AG09319 (cell line): ENCODE results near the gene ITM2C.

Experiments
- DNase-seq: peaks from one replicate; pipeline ENCODE4 v3.0.0-alpha.2; 2010; ENCODE audit warnings: low read depth; ENCODE audit errors: extremely low read depth
- CTCF ChIP-seq: IDR thresholded peaks from 2 replicates; pipeline ENCODE4 v1.5.1; 2011; ENCODE audit warnings: low read depth, mild to moderate bottlenecking, inconsistent platforms, low read length, moderate library complexity

ITM2C gene

GRCh38 chr2:230823264-230823964 lies 41.3 kb upstream of the ITM2C start:
- DNase-seq = no peak
- TF ChIP-seq CTCF = no peak

GRCh38 chr2:230824406-230824978 lies 40.2 kb upstream of the ITM2C start:
- peak; percentile 69 for TF ChIP-seq CTCF
- peak; percentile 58 for DNase-seq

GRCh38 chr2:230825354-230825753 lies 39.4 kb upstream of the ITM2C start:
- DNase-seq = no peak
- no peak for TF ChIP-seq CTCF

- no peak for DNase-seq
- no peak for TF ChIP-seq CTCF
Observed at GRCh38 chr2:230827774-230828271, 36.9 kb upstream of the ITM2C start.

GRCh38 chr2:230828272-230828961 lies 36.3 kb upstream of the ITM2C start:
- no peak for DNase-seq
- no peak for TF ChIP-seq CTCF

- no peak for TF ChIP-seq CTCF
Observed at GRCh38 chr2:230829293-230829692, 35.4 kb upstream of the ITM2C start.

GRCh38 chr2:230829959-230830358 lies 34.8 kb upstream of the ITM2C start:
- TF ChIP-seq CTCF = no peak
- no peak for DNase-seq

More at GRCh38 chr2:230829293-230829692, 35.4 kb upstream of the ITM2C start:
- no peak for DNase-seq
